ENCODE results near the gene NAV2.

- TF ChIP-seq CTCF (conservative IDR thresholded peaks at IDR 0.05) (no peak), EZH2 (IDR thresholded peaks at IDR 0.05; ENCODE audit: low read depth) (no peak)
Observed at GRCh38 chr11:20014067-20014402, 301.4 kb downstream of the NAV2 start.

Measured in PC-9 (cell line).